ENCODE measurements around the gene CRYBG1. TPM values are rescaled to one million over a fixed set of nuclear protein-coding genes. Genes with fewer than 3 reads are reported as not detected.

The CRYBG1 gene
- polyA plus RNA-seq, 1 experiment = 0.75 TPM

GRCh38 chr6:106519460-106520394, 159.2 kb downstream of the CRYBG1 start:
- CTCF ChIA-PET = interaction anchor here (0.6 to 1.2 kb wide), 3 partner anchors 13 to 401 kb away, joined by 3 read pairs; no protein-coding TSS in a partner anchor
- peak; percentile 81 for DNase-seq (ENCODE audit: low read depth)
- Histone ChIP-seq H3K36me3 (ENCODE audit: control insufficient read depth, insufficient read depth, low read length) (no peaks in the 10 kb centered on the region), H3K4me3 (ENCODE audit: low read depth, low read length) (no peak overlapping the region), H3K27me3 (ENCODE audit: control insufficient read depth, insufficient read depth, low read length) (no peaks in the 10 kb centered on the region)
- POLR2A ChIA-PET = no interaction called here
- TF ChIP-seq, protein P1, sequence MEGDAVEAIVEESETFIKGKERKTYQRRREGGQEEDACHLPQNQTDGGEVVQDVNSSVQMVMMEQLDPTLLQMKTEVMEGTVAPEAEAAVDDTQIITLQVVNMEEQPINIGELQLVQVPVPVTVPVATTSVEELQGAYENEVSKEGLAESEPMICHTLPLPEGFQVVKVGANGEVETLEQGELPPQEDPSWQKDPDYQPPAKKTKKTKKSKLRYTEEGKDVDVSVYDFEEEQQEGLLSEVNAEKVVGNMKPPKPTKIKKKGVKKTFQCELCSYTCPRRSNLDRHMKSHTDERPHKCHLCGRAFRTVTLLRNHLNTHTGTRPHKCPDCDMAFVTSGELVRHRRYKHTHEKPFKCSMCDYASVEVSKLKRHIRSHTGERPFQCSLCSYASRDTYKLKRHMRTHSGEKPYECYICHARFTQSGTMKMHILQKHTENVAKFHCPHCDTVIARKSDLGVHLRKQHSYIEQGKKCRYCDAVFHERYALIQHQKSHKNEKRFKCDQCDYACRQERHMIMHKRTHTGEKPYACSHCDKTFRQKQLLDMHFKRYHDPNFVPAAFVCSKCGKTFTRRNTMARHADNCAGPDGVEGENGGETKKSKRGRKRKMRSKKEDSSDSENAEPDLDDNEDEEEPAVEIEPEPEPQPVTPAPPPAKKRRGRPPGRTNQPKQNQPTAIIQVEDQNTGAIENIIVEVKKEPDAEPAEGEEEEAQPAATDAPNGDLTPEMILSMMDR (IDR thresholded peaks at IDR 0.05; ENCODE audit: insufficient read depth, low read depth, low read length) = no peak

DNA sequence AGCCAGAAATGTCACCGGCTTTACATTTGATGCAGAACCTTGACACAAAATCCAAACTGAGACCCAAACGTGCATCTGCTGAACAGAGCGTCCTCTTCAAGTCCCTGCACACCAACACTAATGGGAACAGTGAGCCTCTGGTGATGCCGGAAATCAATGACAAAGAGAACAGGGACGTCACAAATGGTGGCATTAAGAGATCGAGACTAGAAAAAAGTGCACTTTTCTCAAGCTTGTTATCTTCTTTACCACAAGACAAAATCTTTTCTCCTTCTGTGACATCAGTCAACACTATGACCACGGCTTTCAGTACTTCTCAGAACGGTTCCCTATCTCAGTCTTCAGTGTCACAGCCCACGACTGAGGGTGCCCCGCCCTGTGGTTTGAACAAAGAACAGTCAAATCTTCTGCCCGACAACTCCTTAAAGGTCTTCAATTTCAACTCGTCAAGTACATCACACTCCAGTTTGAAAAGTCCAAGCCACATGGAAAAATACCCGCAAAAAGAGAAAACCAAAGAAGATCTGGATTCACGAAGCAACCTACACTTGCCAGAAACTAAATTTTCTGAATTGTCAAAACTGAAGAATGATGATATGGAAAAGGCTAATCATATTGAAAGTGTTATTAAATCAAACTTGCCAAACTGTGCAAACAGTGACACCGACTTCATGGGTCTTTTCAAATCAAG, 160.3 kb downstream of the CRYBG1 start:
- ChIA-PET POLR2A (no interaction called here), CTCF (interaction anchor here (0.6 kb wide), 1 partner anchor 402 kb away, joined by 3 read pairs; no protein-coding TSS in a partner anchor)
- no peaks in the 10 kb centered on the region for H3K27me3 ChIP-seq (ENCODE audit: control insufficient read depth, insufficient read depth, low read length)
- H3K4me3 ChIP-seq (ENCODE audit: low read depth, low read length) = no peak overlapping the region
- DNase-seq (ENCODE audit: low read depth) = no peak
- no peaks in the 10 kb centered on the region for H3K36me3 ChIP-seq (ENCODE audit: control insufficient read depth, insufficient read depth, low read length)
- TF ChIP-seq, protein P1 (IDR thresholded peaks at IDR 0.05; ENCODE audit: insufficient read depth, low read depth, low read length) = no peak

DNA sequence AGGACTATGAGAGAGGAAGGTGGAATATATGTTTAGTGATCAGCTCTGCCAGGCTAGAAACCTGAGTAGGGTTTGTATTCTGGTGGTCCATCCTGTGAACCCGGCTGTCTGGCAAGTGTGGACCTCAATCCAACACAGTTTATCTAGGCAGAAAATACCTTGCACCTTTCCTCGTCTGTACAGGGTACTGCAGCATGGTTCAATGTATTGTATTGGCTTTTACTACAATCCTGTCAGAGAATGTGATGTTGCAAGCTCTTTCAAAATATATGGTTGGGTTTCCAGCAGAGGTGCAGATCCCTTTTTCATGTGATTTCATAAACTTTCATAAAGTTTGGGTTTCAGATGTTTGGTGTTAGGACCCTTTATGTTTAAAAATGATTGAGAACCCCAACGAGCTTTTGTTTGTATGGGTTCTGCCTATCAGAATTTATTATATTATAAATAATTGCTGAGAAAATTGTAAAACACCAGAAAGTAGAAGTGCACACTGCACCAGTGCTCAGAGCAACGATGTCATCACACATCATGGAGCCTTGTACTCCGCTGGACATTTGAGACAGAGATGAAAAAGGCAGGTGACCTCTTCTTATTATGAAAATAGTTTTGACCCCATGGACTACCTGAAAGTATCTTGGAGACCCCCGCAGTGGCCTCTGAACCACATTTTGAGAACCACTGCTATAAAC, 162.2 kb downstream of the CRYBG1 start:
- TF ChIP-seq, protein P1 (IDR thresholded peaks at IDR 0.05; ENCODE audit: insufficient read depth, low read depth, low read length) = no peak
- no peaks in the 10 kb centered on the region for H3K36me3 ChIP-seq (ENCODE audit: control insufficient read depth, insufficient read depth, low read length)
- POLR2A ChIA-PET = no interaction called here
- no peaks in the 10 kb centered on the region for H3K27me3 ChIP-seq (ENCODE audit: control insufficient read depth, insufficient read depth, low read length)
- DNase-seq (ENCODE audit: low read depth) = no peak
- CTCF ChIA-PET = no interaction called here
- H3K4me3 ChIP-seq (ENCODE audit: low read depth, low read length) = no peak overlapping the region

- Histone ChIP-seq H3K4me3 (ENCODE audit: low read depth, low read length) (no peak overlapping the region), H3K36me3 (ENCODE audit: control insufficient read depth, insufficient read depth, low read length) (no peaks in the 10 kb centered on the region), H3K27me3 (ENCODE audit: control insufficient read depth, insufficient read depth, low read length) (no peaks in the 10 kb centered on the region)
- TF ChIP-seq, protein P1 (IDR thresholded peaks at IDR 0.05; ENCODE audit: insufficient read depth, low read depth, low read length) = no peak
- no peak for DNase-seq (ENCODE audit: low read depth)
- ChIA-PET CTCF (no interaction called here), POLR2A (no interaction called here)
These were observed 164.8 kb downstream of the CRYBG1 start for GRCh38 chr6:106525107-106525881.

Data from BJ (cell line).